Esophagus muscularis mucosa (tissue), 4 donors: ENCODE measurements around the gene DEPDC4. TPM values are rescaled to one million over a fixed set of nuclear protein-coding genes. Genes with fewer than 3 reads are reported as not detected.

Experiments used
- DNase-seq: peaks from one replicate; pipeline ENCODE4 v3.0.0-alpha.2; 2017; ENCODE audit errors: extremely low spot score
- H3K27ac ChIP-seq, 4 donors: fragments of 200-600 bp; sonication (generic); replicated peaks in 1 of 4; 1 replicate in 3 of 4; 2 replicates in 1 of 4; pipeline ENCODE4 v1.5.1; 2016 to 2019; ENCODE audit warnings: mild to moderate bottlenecking in 1 of 4
- H3K27me3 ChIP-seq, 4 donors: fragments of 200-600 bp; sonication (generic); one replicate each; pipeline versions ENCODE4 v1.5.1 to v1.6.0; 2016 to 2019
- H3K36me3 ChIP-seq, 4 donors: fragments of 200-600 bp; sonication (generic); one replicate each; pipeline ENCODE4 v1.5.1; 2016 to 2019
- H3K4me1 ChIP-seq, 4 donors: fragments of 200-600 bp; sonication (generic); one replicate each; pipeline ENCODE4 v1.5.1; 2016 to 2019
- H3K4me3 ChIP-seq, 4 donors: fragments of 200-600 bp; sonication (generic); 1 replicate in 2 of 4; 2 replicates in 2 of 4; pipeline ENCODE4 v1.5.1; 2016 to 2019; ENCODE audit warnings: mild to moderate bottlenecking in 4 of 4, moderate library complexity in 1 of 4
- H3K9me3 ChIP-seq, 4 donors: fragments of 200-600 bp; sonication (generic); 1 replicate in 3 of 4; 2 replicates in 1 of 4; pipeline ENCODE4 v1.5.1; 2016 to 2019
- CTCF ChIP-seq, 3 experiments: fragments of 200-600 bp in 2 of 3; fragments of 450-650 bp in 1 of 3; sonication (generic) in 2 of 3; IDR thresholded peaks; one replicate each; pipeline ENCODE4 v1.5.1; 2017 to 2019; ENCODE audit warnings: antibody characterized with exemption in 3 of 3, mild to moderate bottlenecking in 2 of 3, moderate library complexity in 1 of 3
- EP300 ChIP-seq: sonication (generic); formaldehyde crosslinking; IDR thresholded peaks from one replicate; pipeline ENCODE4 v1.6.1; 2017; ENCODE audit warnings: antibody characterized with exemption
- POLR2A ChIP-seq: fragments of 450-650 bp; IDR thresholded peaks from one replicate; pipeline ENCODE4 v1.6.1; 2017; ENCODE audit warnings: antibody characterized with exemption, moderate library complexity, mild to moderate bottlenecking, low read depth
- POLR2AphosphoS5 ChIP-seq, 2 donors: sonication (generic); formaldehyde crosslinking; IDR thresholded peaks; one replicate each; pipeline ENCODE4 v1.6.1; 2017; ENCODE audit warnings: antibody characterized with exemption in 2 of 2
- WGBS: methylation state at CpG from one replicate; pipeline ENCODE4 v1.1.5; 2018; 5-methylcytosine and 5-hydroxymethylcytosine counted together
- intact Hi-C: fragments of 100-400 bp; cut with DNase I; formaldehyde crosslinking; loops from one replicate; pipeline ENCODE4 v1.15.1; 2023
- total RNA-seq, 4 donors: library from RNA; depleted of rRNA; stranded (reverse); fragments of >200 nt; gene quantifications; one replicate each; pipeline versions ENCODE4 v1.1.0 to v1.2.1, GENCODE V29; 2016

The DEPDC4 gene
- total RNA-seq, 4 donors from 2014 or later, result 0.34 to 0.50 TPM; not detected in 2

GRCh38 chr12:100263131-100263530, 3.7 kb downstream of the DEPDC4 start:
- TF ChIP-seq EP300, result no peak
- TF ChIP-seq POLR2A, result no peak
- no peak for TF ChIP-seq POLR2AphosphoS5 (IDR thresholded peaks at IDR 0.05)
- H3K27me3 ChIP-seq, result no peaks in the 10 kb centered on the region
- no peak overlapping the region for H3K4me3 ChIP-seq
- peaks cover 4 to 11% (median 7%) of the 10 kb centered on the region in 4 donors for H3K4me1 ChIP-seq
- intact Hi-C loops, result no loop called here
- H3K27ac ChIP-seq, result no peak overlapping the region
- H3K9me3 ChIP-seq, result no peaks in the 10 kb centered on the region
- no peak for DNase-seq
- H3K36me3 ChIP-seq, result no peaks in the 10 kb centered on the region
- 78% methylated on average over 5 of the region's 5 CpGs for WGBS

DNA sequence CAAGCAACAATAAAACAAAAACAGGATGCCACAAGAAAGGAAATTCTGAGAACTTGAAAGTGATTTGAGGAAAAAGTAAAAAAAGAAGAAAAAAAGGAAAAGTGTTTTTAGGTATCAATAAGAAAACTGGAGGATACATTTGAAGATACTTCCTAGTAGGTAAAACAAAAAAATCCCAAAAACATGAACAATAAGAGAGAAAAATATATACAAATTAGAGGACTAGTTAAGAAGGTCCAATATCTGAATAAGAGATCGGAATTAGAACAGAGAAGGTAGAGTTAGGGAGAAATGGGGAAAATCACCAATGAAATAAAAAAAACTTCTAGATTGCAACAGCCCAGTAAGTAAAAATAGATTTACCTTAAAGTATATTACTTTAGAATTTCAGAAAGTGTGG, 8.8 kb downstream of the DEPDC4 start:
- no peak for DNase-seq
- TF ChIP-seq EP300 (no peak), POLR2AphosphoS5 (IDR thresholded peaks at IDR 0.05) (no peak), CTCF (IDR thresholded peaks at IDR 0.05) (no peak)
- Histone ChIP-seq H3K9me3 (no peaks in the 10 kb centered on the region), H3K27me3 (no peaks in the 10 kb centered on the region), H3K27ac (no peak overlapping the region), H3K4me1 (no peaks in the 10 kb centered on the region), H3K4me3 (no peak overlapping the region), H3K36me3 (no peaks in the 10 kb centered on the region)
- intact Hi-C loops, result no loop called here
- WGBS, result 94% methylated on average over 1 of the region's 1 CpG

- no peaks in the 10 kb centered on the region for H3K9me3 ChIP-seq
- WGBS, result 90% methylated on average over 1 of the region's 1 CpG
- intact Hi-C loops, result no loop called here
- no peak overlapping the region for H3K27ac ChIP-seq
- DNase-seq, result no peak
- TF ChIP-seq POLR2AphosphoS5 (IDR thresholded peaks at IDR 0.05) (no peak), CTCF (IDR thresholded peaks at IDR 0.05) (no peak)
- no peaks in the 10 kb centered on the region for H3K36me3 ChIP-seq
- H3K4me3 ChIP-seq, result no peak overlapping the region
- no peaks in the 10 kb centered on the region for H3K27me3 ChIP-seq
- H3K4me1 ChIP-seq, result no peaks in the 10 kb centered on the region
Measured at GRCh38 chr12:100254876-100255275, 12.0 kb downstream of the DEPDC4 start.

- no peaks in the 10 kb centered on the region for H3K4me1 ChIP-seq
- no peak overlapping the region for H3K4me3 ChIP-seq
- H3K9me3 ChIP-seq, result no peaks in the 10 kb centered on the region
- 97% methylated on average over 1 of the region's 1 CpG for WGBS
- TF ChIP-seq EP300 (no peak), POLR2A (no peak), POLR2AphosphoS5 (IDR thresholded peaks at IDR 0.05) (no peak), CTCF (IDR thresholded peaks at IDR 0.05) (no peak)
- no peaks in the 10 kb centered on the region for H3K36me3 ChIP-seq
- no peak for DNase-seq
- no peak overlapping the region for H3K27ac ChIP-seq
- H3K27me3 ChIP-seq, result no peaks in the 10 kb centered on the region
- intact Hi-C loops, result no loop called here
Measured at GRCh38 chr12:100253437-100253836, 13.4 kb downstream of the DEPDC4 start.

DNA sequence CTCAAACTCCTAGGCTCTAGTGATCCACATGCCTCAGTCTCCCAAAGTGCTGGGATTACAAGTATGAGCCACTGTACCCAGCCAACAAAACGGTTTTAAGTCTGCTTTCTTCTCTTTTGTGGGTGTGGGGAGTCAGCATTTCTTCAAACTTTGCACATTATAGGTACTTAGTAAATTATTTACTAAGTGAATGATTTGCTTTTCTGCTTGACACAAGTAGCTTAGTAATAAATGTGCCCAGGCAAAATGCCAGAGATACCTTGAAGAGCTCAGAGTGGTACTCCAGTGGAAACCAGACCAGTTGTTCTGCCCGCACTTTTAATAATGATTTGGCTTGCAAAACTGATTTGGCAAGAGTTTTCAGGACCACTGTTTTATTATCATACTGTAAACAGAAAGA, 15.0 kb downstream of the DEPDC4 start:
- no peak for DNase-seq
- H3K27ac ChIP-seq, result no peak overlapping the region
- no peaks in the 10 kb centered on the region for H3K36me3 ChIP-seq
- H3K4me1 ChIP-seq, result no peaks in the 10 kb centered on the region
- H3K9me3 ChIP-seq, result no peaks in the 10 kb centered on the region
- WGBS, result 83% methylated on average over 2 of the region's 2 CpGs
- no peaks in the 10 kb centered on the region for H3K27me3 ChIP-seq
- intact Hi-C loops, result no loop called here
- H3K4me3 ChIP-seq, result no peak overlapping the region
- TF ChIP-seq EP300, result no peak
- no peak for TF ChIP-seq POLR2A
- no peak for TF ChIP-seq CTCF (IDR thresholded peaks at IDR 0.05)
- no peak for TF ChIP-seq POLR2AphosphoS5 (IDR thresholded peaks at IDR 0.05)
